Measurements from ENCODE around the gene CIAO3. TPM values are rescaled to one million over a fixed set of nuclear protein-coding genes. Genes with fewer than 3 reads are reported as not detected.

CIAO3 gene
- total RNA-seq, 2 donors from 2014 or later: 56.7 to 76.6 TPM

GRCh38 chr16:722835-723633 lies 17.8 kb downstream of the CIAO3 start:
- intact Hi-C loops (cut with DNase I): no loop called here
- Histone ChIP-seq H3K4me1 (replicated peaks) (peaks cover 25% of the 10 kb centered on the region), H3K27ac (no peak overlapping the region), H3K4me3 (no peak overlapping the region), H3K9me3 (no peaks in the 10 kb centered on the region), H3K36me3 (no peaks in the 10 kb centered on the region), H3K27me3 (replicated peaks; ENCODE audit: insufficient read depth) (no peaks in the 10 kb centered on the region)
- 85% methylated on average over 24 of the region's 24 CpGs for WGBS
- DNase-seq (ENCODE audit: low spot score): no peak
- TF ChIP-seq POLR2A (IDR thresholded peaks at IDR 0.05) (no peak), POLR2AphosphoS5 (IDR thresholded peaks at IDR 0.05) (no peak)
- TF ChIP-seq, protein P1, sequence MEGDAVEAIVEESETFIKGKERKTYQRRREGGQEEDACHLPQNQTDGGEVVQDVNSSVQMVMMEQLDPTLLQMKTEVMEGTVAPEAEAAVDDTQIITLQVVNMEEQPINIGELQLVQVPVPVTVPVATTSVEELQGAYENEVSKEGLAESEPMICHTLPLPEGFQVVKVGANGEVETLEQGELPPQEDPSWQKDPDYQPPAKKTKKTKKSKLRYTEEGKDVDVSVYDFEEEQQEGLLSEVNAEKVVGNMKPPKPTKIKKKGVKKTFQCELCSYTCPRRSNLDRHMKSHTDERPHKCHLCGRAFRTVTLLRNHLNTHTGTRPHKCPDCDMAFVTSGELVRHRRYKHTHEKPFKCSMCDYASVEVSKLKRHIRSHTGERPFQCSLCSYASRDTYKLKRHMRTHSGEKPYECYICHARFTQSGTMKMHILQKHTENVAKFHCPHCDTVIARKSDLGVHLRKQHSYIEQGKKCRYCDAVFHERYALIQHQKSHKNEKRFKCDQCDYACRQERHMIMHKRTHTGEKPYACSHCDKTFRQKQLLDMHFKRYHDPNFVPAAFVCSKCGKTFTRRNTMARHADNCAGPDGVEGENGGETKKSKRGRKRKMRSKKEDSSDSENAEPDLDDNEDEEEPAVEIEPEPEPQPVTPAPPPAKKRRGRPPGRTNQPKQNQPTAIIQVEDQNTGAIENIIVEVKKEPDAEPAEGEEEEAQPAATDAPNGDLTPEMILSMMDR (IDR thresholded peaks at IDR 0.05): no peak

- TF ChIP-seq, protein P1 (IDR thresholded peaks at IDR 0.05): no peak
- TF ChIP-seq POLR2AphosphoS5 (IDR thresholded peaks at IDR 0.05) (no peak), POLR2A (IDR thresholded peaks at IDR 0.05) (no peak)
- Histone ChIP-seq H3K9me3 (no peaks in the 10 kb centered on the region), H3K27ac (peak overlapping the region in 1 of 2 donors; percentile 76), H3K36me3 (no peaks in the 10 kb centered on the region), H3K4me3 (peak overlapping the region; percentile 61 to 79), H3K27me3 (replicated peaks; ENCODE audit: insufficient read depth) (no peaks in the 10 kb centered on the region), H3K4me1 (replicated peaks) (peaks cover 15% of the 10 kb centered on the region)
- intact Hi-C loops (cut with DNase I): no loop called here
- WGBS: 89% methylated on average over 46 of the region's 51 CpGs
- DNase-seq (ENCODE audit: low spot score): no peak
Observed at GRCh38 chr16:721765-722540, 18.8 kb downstream of the CIAO3 start.

DNA sequence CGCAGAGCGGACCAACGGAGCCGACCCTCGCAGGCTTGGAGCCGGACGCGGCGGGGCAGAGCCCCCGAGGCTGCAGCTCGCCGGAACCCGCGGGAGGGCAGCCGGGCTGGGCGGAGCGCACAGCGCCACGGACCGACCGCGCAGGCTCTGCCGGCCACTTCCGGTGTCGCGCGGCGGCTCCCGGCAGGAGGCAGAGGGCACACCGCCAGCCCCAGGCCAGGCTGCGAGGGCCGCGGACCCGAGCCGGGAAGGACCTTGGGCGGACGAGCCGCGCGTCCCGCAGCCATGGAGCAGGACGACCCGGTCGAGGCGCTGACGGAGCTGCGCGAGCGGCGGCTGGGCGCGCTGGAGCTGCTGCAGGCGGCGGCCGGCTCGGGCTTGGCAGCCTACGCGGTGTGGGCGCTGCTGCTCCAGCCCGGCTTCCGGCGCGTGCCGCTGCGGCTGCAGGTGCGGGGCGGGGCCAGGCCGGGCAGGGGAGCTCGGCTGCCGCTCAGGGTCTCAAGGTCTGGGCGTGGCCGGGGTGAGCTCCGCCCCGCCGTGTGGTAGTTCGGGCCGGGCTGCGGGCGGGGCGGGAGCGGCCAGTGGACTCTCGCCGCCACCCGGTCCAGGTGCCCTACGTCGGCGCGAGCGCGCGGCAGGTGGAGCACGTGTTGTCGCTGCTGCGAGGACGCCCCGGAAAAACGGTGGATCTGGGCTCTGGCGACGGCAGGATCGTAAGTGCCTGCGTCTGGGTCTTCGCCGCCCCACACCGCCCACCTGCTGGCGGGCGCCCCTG lies 19.6 kb downstream of the CIAO3 start, which contains the start of gene ANTKMT:
Gene ANTKMT (plus strand): TSS at position 157 of the 775 bp plus-strand sequence. CDS start 129 bp downstream, at position 286.
- intact Hi-C loops (cut with DNase I): no loop called here
- H3K27ac ChIP-seq: peak within 1 kb of the TSS; percentile 51 to 76
- WGBS: 17% methylated on average over 51 of the region's 106 CpGs
- no peaks in the 10 kb centered on the region for H3K36me3 ChIP-seq
- H3K4me3 ChIP-seq: peak within 1 kb of the TSS; percentile 61 to 79
- H3K27me3 ChIP-seq (replicated peaks; ENCODE audit: insufficient read depth): no peaks in the 10 kb centered on the region
- H3K9me3 ChIP-seq: no peaks in the 10 kb centered on the region
- H3K4me1 ChIP-seq (replicated peaks): peaks cover 18% of the 10 kb centered on the region
- peak; percentile 39 for TF ChIP-seq POLR2A (IDR thresholded peaks at IDR 0.05)
- TF ChIP-seq, protein P1 (IDR thresholded peaks at IDR 0.05): peak in 2 of 4 experiments; percentile 49 to 56
- no peak for TF ChIP-seq POLR2AphosphoS5 (IDR thresholded peaks at IDR 0.05)
- DNase-seq (ENCODE audit: low spot score): peak; percentile 65

DNA sequence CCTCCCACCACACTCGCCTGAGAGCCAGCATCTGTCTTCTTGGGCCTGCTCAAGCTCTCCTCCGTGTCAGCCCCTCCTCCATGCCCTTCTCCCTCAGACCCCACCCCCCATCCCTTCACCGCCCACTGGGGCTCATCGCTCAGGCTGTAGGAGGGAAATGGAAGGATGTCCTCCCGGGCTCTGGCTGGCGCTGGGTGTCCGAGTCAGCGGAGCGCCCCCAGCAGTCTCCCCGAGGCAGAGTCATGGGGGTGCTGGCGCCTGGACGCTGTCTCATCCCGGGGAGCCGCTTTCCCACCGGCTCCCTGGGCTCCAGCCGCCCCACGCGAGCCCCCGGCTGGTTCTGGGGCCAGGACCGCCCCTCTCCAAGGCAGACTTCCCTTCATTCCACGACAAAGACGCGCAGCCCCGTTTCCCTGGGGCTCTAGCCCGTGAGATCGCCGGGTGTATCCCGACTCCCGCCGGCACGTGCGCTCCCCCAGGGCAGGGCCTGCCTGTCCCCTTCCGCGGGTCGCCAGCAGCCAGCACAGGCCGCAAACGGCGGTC lies 20.3 kb downstream of the CIAO3 start:
- Histone ChIP-seq H3K9me3 (no peaks in the 10 kb centered on the region), H3K27me3 (replicated peaks; ENCODE audit: insufficient read depth) (no peaks in the 10 kb centered on the region), H3K4me1 (replicated peaks) (peaks cover 24% of the 10 kb centered on the region), H3K27ac (peak overlapping the region; percentile 51 to 76), H3K4me3 (peak overlapping the region; percentile 61 to 79), H3K36me3 (no peaks in the 10 kb centered on the region)
- intact Hi-C loops (cut with DNase I): no loop called here
- no peak for DNase-seq (ENCODE audit: low spot score)
- TF ChIP-seq, protein P1 (IDR thresholded peaks at IDR 0.05): no peak
- no peak for TF ChIP-seq POLR2AphosphoS5 (IDR thresholded peaks at IDR 0.05)
- no peak for TF ChIP-seq POLR2A (IDR thresholded peaks at IDR 0.05)
- 1% methylated on average over 13 of the region's 38 CpGs for WGBS

Measured in prostate gland (tissue), 2 donors.